ENCODE data around the gene CIAO2B. TPM values are rescaled to one million over a fixed set of nuclear protein-coding genes. Genes with fewer than 3 reads are reported as not detected.

CIAO2B gene
- total RNA-seq, 1 experiment from 2014 or later, result 119 TPM

DNA sequence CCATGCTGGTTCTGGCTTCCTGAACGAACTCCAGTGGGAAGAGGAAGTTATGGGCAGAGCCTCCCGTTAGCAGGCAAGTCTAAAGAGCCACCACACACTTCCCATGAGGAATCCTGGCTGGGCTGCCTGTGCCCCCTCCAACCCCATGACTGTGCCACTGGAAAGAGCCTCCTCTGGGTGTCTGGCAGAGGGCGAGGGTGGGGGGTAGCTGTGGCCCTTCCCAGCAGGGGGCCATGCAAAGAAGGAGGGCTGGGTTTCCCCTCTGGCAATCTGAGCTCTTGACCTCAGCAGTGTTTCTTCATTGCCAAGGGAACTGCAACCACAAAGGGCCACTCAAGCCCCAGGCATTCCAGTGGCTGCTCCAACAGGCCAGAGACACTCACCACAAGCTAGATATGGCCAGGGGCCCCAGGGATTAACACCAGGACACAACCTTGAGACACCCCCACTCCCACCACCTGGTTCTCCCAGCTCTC lies 7.2 kb downstream of the CIAO2B start:
- no peaks in the 10 kb centered on the region for H3K4me1 Mint-ChIP-seq (ENCODE audit: low read depth, unreplicated experiment)
- peak in 1 of 2 experiments; percentile 45 for DNase-seq
- intact Hi-C loops (cut with micrococcal nuclease; ENCODE audit: unreplicated experiment), result no loop called here
- POLR2A ChIA-PET, result no interaction called here
- H3K27ac Mint-ChIP-seq (ENCODE audit: unreplicated experiment), result no peak overlapping the region
- H3K36me3 ChIP-seq (ENCODE audit: control insufficient read depth, insufficient read depth, low read length), result no peaks in the 10 kb centered on the region
- H3K4me3 Mint-ChIP-seq (ENCODE audit: unreplicated experiment), result no peak overlapping the region
- H3K9me3 ChIP-seq, result no peaks in the 10 kb centered on the region
- no TSS peak for BruUV-seq (replicated peaks)
- H3K27me3 ChIP-seq (replicated peaks; ENCODE audit: control insufficient read depth, insufficient read depth, low read length), result no peaks in the 10 kb centered on the region
- no peaks in the 10 kb centered on the region for H3K9me3 Mint-ChIP-seq (ENCODE audit: unreplicated experiment)
- H3K27me3 Mint-ChIP-seq (ENCODE audit: insufficient read depth, unreplicated experiment), result peaks cover 5% of the 10 kb centered on the region
- TF ChIP-seq, protein P1, sequence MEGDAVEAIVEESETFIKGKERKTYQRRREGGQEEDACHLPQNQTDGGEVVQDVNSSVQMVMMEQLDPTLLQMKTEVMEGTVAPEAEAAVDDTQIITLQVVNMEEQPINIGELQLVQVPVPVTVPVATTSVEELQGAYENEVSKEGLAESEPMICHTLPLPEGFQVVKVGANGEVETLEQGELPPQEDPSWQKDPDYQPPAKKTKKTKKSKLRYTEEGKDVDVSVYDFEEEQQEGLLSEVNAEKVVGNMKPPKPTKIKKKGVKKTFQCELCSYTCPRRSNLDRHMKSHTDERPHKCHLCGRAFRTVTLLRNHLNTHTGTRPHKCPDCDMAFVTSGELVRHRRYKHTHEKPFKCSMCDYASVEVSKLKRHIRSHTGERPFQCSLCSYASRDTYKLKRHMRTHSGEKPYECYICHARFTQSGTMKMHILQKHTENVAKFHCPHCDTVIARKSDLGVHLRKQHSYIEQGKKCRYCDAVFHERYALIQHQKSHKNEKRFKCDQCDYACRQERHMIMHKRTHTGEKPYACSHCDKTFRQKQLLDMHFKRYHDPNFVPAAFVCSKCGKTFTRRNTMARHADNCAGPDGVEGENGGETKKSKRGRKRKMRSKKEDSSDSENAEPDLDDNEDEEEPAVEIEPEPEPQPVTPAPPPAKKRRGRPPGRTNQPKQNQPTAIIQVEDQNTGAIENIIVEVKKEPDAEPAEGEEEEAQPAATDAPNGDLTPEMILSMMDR (IDR thresholded peaks at IDR 0.05; ENCODE audit: insufficient read depth in 1 of 2, low read depth in 1 of 2, low read length in 1 of 2, severe bottlenecking in 1 of 2, unreplicated experiment in 1 of 2), result no peak
- CTCF ChIA-PET, result interaction anchor here (0.6 to 2.8 kb wide), 3 partner anchors 22 to 87 kb away, joined by 3 to 36 read pairs (median 3); no protein-coding TSS in a partner anchor
- no peak overlapping the region for H3K4me3 ChIP-seq (ENCODE audit: low read depth, low read length)
- H3K4me1 ChIP-seq, result peaks cover 7% of the 10 kb centered on the region; the same call in 1 of the 2 replicates
- no peaks in the 10 kb centered on the region for H3K36me3 Mint-ChIP-seq (ENCODE audit: insufficient read depth, unreplicated experiment)

DNA sequence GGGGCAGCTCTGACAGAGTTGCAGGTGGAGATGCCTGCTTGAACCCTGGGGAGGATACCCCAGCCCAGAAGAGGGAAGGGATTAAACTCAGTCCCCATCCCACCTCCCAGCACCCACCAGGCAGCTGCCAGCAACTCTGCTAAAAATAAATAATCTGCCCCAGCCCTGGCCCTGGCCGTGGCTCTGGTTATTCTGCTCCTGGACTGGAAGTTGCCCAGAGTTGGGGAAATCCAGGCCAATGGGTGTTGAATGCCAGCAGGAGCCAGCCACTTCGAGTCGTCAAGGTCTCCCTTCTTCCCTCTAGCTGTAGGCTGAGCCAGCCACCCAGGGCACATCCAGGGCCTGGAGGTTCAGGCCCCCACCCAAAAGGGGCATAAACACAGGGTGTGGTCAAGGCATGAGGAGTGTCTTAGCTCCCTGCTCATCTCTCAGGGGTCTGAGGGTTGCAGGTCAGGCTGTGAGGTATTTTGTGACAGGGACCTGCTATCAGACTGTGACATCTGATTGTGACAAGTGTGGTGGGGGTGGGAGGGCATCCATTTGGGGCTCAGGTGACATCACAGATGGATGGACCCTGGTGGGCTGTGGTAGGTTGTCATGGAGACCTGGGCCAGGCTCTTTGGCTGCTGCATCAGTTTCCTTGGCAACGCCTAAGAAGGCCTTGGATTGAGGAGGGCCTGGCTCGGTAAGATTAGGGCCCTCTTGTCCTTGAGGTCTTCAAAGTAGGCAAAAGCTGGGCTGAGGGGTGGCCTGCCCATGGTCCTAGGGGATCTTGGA lies 7.8 kb downstream of the CIAO2B start:
- Mint-ChIP-seq H3K36me3 (ENCODE audit: insufficient read depth, unreplicated experiment) (no peaks in the 10 kb centered on the region), H3K9me3 (ENCODE audit: unreplicated experiment) (no peaks in the 10 kb centered on the region), H3K4me1 (ENCODE audit: low read depth, unreplicated experiment) (no peaks in the 10 kb centered on the region), H3K4me3 (ENCODE audit: unreplicated experiment) (peak overlapping the region; percentile 73), H3K27me3 (ENCODE audit: insufficient read depth, unreplicated experiment) (peaks cover 5% of the 10 kb centered on the region), H3K27ac (ENCODE audit: unreplicated experiment) (peak overlapping the region; percentile 55)
- ChIA-PET POLR2A (no interaction called here), CTCF (interaction anchor here (0.7 to 2.8 kb wide), 4 partner anchors 18 to 31 kb away, joined by 3 to 36 read pairs (median 4); no protein-coding TSS in a partner anchor)
- Histone ChIP-seq H3K4me3 (ENCODE audit: low read depth, low read length) (no peak overlapping the region), H3K9me3 (no peaks in the 10 kb centered on the region), H3K36me3 (ENCODE audit: control insufficient read depth, insufficient read depth, low read length) (no peaks in the 10 kb centered on the region), H3K27me3 (replicated peaks; ENCODE audit: control insufficient read depth, insufficient read depth, low read length) (no peaks in the 10 kb centered on the region), H3K4me1 (peaks cover 7% of the 10 kb centered on the region; the same call in 1 of the 2 replicates)
- TF ChIP-seq, protein P1 (IDR thresholded peaks at IDR 0.05; ENCODE audit: insufficient read depth in 1 of 2, low read depth in 1 of 2, low read length in 1 of 2, severe bottlenecking in 1 of 2, unreplicated experiment in 1 of 2), result no peak
- intact Hi-C loops (cut with micrococcal nuclease; ENCODE audit: unreplicated experiment), result no loop called here
- DNase-seq, result no peak
- BruUV-seq (replicated peaks), result no TSS peak

DNA sequence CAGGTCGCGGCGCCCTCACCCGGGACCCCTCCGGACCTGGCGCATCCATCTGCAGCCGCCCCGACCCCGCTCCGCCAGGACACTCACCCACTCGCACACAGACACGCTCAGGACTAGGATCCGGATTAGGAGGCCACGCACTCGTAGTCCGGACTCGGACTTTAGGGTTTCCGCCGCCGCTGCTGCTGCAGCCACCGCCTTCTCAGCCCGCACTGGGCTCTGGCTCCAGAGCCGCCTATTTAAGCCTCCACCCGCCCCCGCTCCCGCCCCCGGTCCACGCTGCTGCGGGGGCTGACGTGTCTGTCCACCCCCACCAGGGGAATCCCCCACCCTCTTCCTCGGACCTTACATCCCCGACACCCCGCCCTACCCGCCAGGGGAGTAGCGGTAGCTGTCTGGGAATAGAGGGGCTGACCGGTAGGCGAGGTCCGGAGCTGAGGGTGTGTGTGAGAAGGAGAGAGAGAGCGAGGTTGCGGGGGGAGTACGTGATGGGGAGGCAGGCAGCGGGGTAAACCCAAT lies 8.8 kb downstream of the CIAO2B start, which contains the start of gene RRAD:
TSS of gene RRAD (minus strand) at position 214 of the 519 bp plus-strand sequence. CDS start 356 bp downstream, outside the sequence.
- no TSS peak for BruUV-seq (replicated peaks)
- intact Hi-C loops (cut with micrococcal nuclease; ENCODE audit: unreplicated experiment), result loop anchor here (1.0 kb wide), 1 partner anchor 30 kb away; no protein-coding TSS in a partner anchor
- POLR2A ChIA-PET, result no interaction called here
- Mint-ChIP-seq H3K4me3 (ENCODE audit: unreplicated experiment) (peak within 1 kb of the TSS; percentile 73), H3K9me3 (ENCODE audit: unreplicated experiment) (no peaks in the 10 kb centered on the region), H3K4me1 (ENCODE audit: low read depth, unreplicated experiment) (no peaks in the 10 kb centered on the region), H3K27ac (ENCODE audit: unreplicated experiment) (peak within 1 kb of the TSS; percentile 55), H3K36me3 (ENCODE audit: insufficient read depth, unreplicated experiment) (no peaks in the 10 kb centered on the region), H3K27me3 (ENCODE audit: insufficient read depth, unreplicated experiment) (peaks cover 5% of the 10 kb centered on the region)
- H3K9me3 ChIP-seq, result no peaks in the 10 kb centered on the region
- H3K36me3 ChIP-seq (ENCODE audit: control insufficient read depth, insufficient read depth, low read length), result no peaks in the 10 kb centered on the region
- TF ChIP-seq, protein P1 (IDR thresholded peaks at IDR 0.05; ENCODE audit: insufficient read depth in 1 of 2, low read depth in 1 of 2, low read length in 1 of 2, severe bottlenecking in 1 of 2, unreplicated experiment in 1 of 2), result no peak
- DNase-seq, result no peak
- H3K4me1 ChIP-seq, result peaks cover 7% of the 10 kb centered on the region; the same call in 1 of the 2 replicates
- CTCF ChIA-PET, result interaction anchor here (0.7 to 1.5 kb wide), 3 partner anchors 19 to 30 kb away, joined by 3 to 4 read pairs (median 3); no protein-coding TSS in a partner anchor
- H3K27me3 ChIP-seq (replicated peaks; ENCODE audit: control insufficient read depth, insufficient read depth, low read length), result no peaks in the 10 kb centered on the region
- peak within 1 kb of the TSS; percentile 41 for H3K4me3 ChIP-seq (ENCODE audit: low read depth, low read length)

Measured in Caco-2 (cell line).